ENCODE results near the gene OR52B2.

- TF ChIP-seq CTCF (IDR thresholded peaks at IDR 0.05; ENCODE audit: borderline replicate concordance, extremely low read depth, low read length, poor library complexity, severe bottlenecking): no peak
- TF ChIP-seq EZH2 (IDR thresholded peaks at IDR 0.05; ENCODE audit: borderline replicate concordance, low read depth, low read length, severe bottlenecking): no peak
Measured at GRCh38 chr11:6216501-6216900, 46.4 kb upstream of the OR52B2 start.

Measured in DND-41 (cell line).